Aorta (tissue), 5 donors: ENCODE measurements around the gene TTC7B. TPM values are rescaled to one million over a fixed set of nuclear protein-coding genes. Genes with fewer than 3 reads are reported as not detected.

ENCODE experiments used
- ATAC-seq: fragments of 200-7000 bp; cut with Tn5 transposase; one replicate; pipeline ENCODE4 v1.9.1; 2022; ENCODE audit warnings: moderate library complexity; ENCODE audit not compliant: low FRiP score
- DNase-seq, 2 donors: peaks; one replicate each; pipeline ENCODE4 v3.0.0-alpha.2; 2020
- H3K27ac ChIP-seq, 2 donors: one replicate each; pipeline ENCODE4 v1.5.1; 2013; ENCODE audit warnings: low read length in 2 of 2, mild to moderate bottlenecking in 2 of 2, moderate library complexity in 2 of 2, control low read depth in 1 of 2, inconsistent platforms in 1 of 2, low read depth in 1 of 2
- H3K27me3 ChIP-seq, 2 donors: one replicate each; pipeline ENCODE4 v1.6.1; 2013; ENCODE audit warnings: control low read depth in 1 of 2, low read length in 1 of 2, mild to moderate bottlenecking in 1 of 2, moderate library complexity in 1 of 2; ENCODE audit not compliant: insufficient read depth in 2 of 2, control insufficient read depth in 1 of 2
- H3K36me3 ChIP-seq, 2 donors: one replicate each; pipeline ENCODE4 v1.6.1; 2013; ENCODE audit warnings: control low read depth in 1 of 2, low read length in 1 of 2, mild to moderate bottlenecking in 1 of 2; ENCODE audit not compliant: insufficient read depth in 2 of 2, control insufficient read depth in 1 of 2
- H3K4me1 ChIP-seq, 2 donors: one replicate each; pipeline ENCODE4 v1.6.1; 2013; ENCODE audit warnings: low read length in 2 of 2, control low read depth in 1 of 2, mild to moderate bottlenecking in 1 of 2, moderate library complexity in 1 of 2; ENCODE audit not compliant: insufficient read depth in 2 of 2, control insufficient read depth in 1 of 2
- H3K4me3 ChIP-seq, 2 donors: one replicate each; pipeline ENCODE4 v1.5.1; 2013; ENCODE audit warnings: low read length in 2 of 2, control low read depth in 1 of 2, mild to moderate bottlenecking in 1 of 2
- H3K9me3 ChIP-seq: one replicate; pipeline ENCODE4 v1.6.1; 2013; ENCODE audit warnings: mild to moderate bottlenecking, low read length; ENCODE audit not compliant: control insufficient read depth
- WGBS, 2 donors: extraction: QIAGEN DNeasy Blood & Tissue Kit; methylation state at CpG; one replicate each; pipeline ENCODE4 v1.1.7; 2013; 5-methylcytosine and 5-hydroxymethylcytosine counted together
- intact Hi-C, 2 donors: fragments of 100-400 bp; cut with DNase I; formaldehyde crosslinking; loops; one replicate each; pipeline versions ENCODE4 v1.14.2 to v1.15.0; 2022
- polyA plus RNA-seq, 2 donors: library from polyadenylated mRNA; stranded (reverse); fragments of 200-250 nt; gene quantifications; one replicate each; pipeline ENCODE4 v1.2.3, GENCODE V29; 2013
- total RNA-seq, 2 donors: library from RNA; stranded (reverse); fragmentation: NEBNext Ultra II Directional; extraction: Animal tissue kit (Norgen Biotek cat#: 25700); gene quantifications; one replicate each; pipeline ENCODE4 v1.2.1, GENCODE V29; 2021
- donor health status: healthy with polysubstance abuse.
- donor health status: Bipolar disorder and iron deficiency.
- donor health status: DM: no; HTN: no; CAD: no.
- donor health status: DM: no; HTN: no; CAD: no.
- donor health status: DM: yes; HTN: yes; CAD: no.

TTC7B gene
- total and polyA plus RNA-seq, 4 donors = 17.9 to 57.4 (median 40.1) TPM

- no peak overlapping the region for H3K27ac ChIP-seq
Observed at GRCh38 chr14:90671382-90672234, 144.6 kb downstream of the TTC7B start.

GRCh38 chr14:90669731-90670130, 146.5 kb downstream of the TTC7B start:
- intact Hi-C loops = loop anchor here in 1 of 2 donors (10.0 kb wide), 1 partner anchor 125 kb away; no protein-coding TSS in a partner anchor
- no peak overlapping the region for H3K4me3 ChIP-seq
- H3K9me3 ChIP-seq = no peaks in the 10 kb centered on the region
- H3K36me3 ChIP-seq = no peaks in the 10 kb centered on the region
- H3K27ac ChIP-seq = no peak overlapping the region
- DNase-seq (no peak), ATAC-seq (no peak)
- H3K27me3 ChIP-seq = no peaks in the 10 kb centered on the region
- no peaks in the 10 kb centered on the region for H3K4me1 ChIP-seq
- WGBS, 2 donors = 62 to 67% methylated on average over 1 of the region's 1 CpG

More at GRCh38 chr14:90671382-90672234, 144.6 kb downstream of the TTC7B start:
- Histone ChIP-seq H3K9me3 (no peaks in the 10 kb centered on the region), H3K4me1 (no peaks in the 10 kb centered on the region), H3K36me3 (no peaks in the 10 kb centered on the region), H3K27me3 (no peaks in the 10 kb centered on the region), H3K4me3 (no peak overlapping the region)
- 42 to 43% methylated on average over 10 of the region's 10 CpGs for WGBS, 2 donors
- ATAC-seq (no peak), DNase-seq (no peak)
- intact Hi-C loops = loop anchor here in 1 of 2 donors (10.0 kb wide), 1 partner anchor 127 kb away; no protein-coding TSS in a partner anchor

GRCh38 chr14:90666571-90666970, 149.7 kb downstream of the TTC7B start:
- Histone ChIP-seq H3K9me3 (no peaks in the 10 kb centered on the region), H3K4me3 (no peak overlapping the region), H3K36me3 (no peaks in the 10 kb centered on the region), H3K27ac (no peak overlapping the region), H3K27me3 (no peaks in the 10 kb centered on the region), H3K4me1 (no peaks in the 10 kb centered on the region)
- ATAC-seq (no peak), DNase-seq (no peak)
- intact Hi-C loops = no loop called here
- 95 to 96% methylated on average over 3 of the region's 3 CpGs for WGBS, 2 donors

GRCh38 chr14:90665321-90666000, 150.8 kb downstream of the TTC7B start:
- H3K27me3 ChIP-seq = no peaks in the 10 kb centered on the region
- H3K4me1 ChIP-seq = no peaks in the 10 kb centered on the region
- no peak overlapping the region for H3K4me3 ChIP-seq
- DNase-seq = no peak
- H3K9me3 ChIP-seq = no peaks in the 10 kb centered on the region
- ATAC-seq = no peak
- no peaks in the 10 kb centered on the region for H3K36me3 ChIP-seq
- intact Hi-C loops = no loop called here
- WGBS, 2 donors = 61 to 69% methylated on average over 9 of the region's 9 CpGs
- no peak overlapping the region for H3K27ac ChIP-seq

- Histone ChIP-seq H3K4me1 (no peaks in the 10 kb centered on the region), H3K36me3 (no peaks in the 10 kb centered on the region), H3K4me3 (no peak overlapping the region), H3K27me3 (no peaks in the 10 kb centered on the region), H3K9me3 (no peaks in the 10 kb centered on the region), H3K27ac (no peak overlapping the region)
- 70 to 94% methylated on average over 1 of the region's 1 CpG for WGBS, 2 donors
- intact Hi-C loops = no loop called here
- ATAC-seq = no peak
- DNase-seq = no peak
Observed at GRCh38 chr14:90664911-90665310, 151.3 kb downstream of the TTC7B start.

DNA sequence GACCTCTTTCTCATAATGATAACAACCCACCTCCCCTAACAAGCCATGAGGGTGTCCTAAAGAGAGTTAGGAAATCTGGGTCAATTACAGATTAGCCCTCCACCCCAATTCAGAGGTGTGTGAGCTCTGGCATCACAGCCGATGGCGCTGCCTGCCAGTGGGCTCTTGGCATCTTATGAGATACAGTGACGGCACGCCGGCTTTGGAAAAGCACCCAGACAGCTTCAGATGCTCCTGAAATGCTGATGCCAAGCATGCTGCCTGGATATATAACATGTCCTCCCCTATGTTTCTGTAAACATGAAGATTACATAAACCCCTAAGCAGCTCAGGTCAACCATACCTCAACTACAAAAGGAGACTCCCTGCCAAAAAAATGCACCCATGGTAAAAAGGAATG, 152.6 kb downstream of the TTC7B start:
- WGBS, 2 donors = 98% methylated on average over 5 of the region's 5 CpGs
- Histone ChIP-seq H3K4me3 (no peak overlapping the region), H3K27ac (no peak overlapping the region), H3K27me3 (no peaks in the 10 kb centered on the region), H3K4me1 (no peaks in the 10 kb centered on the region), H3K9me3 (no peaks in the 10 kb centered on the region), H3K36me3 (no peaks in the 10 kb centered on the region)
- no peak for ATAC-seq
- intact Hi-C loops = no loop called here
- no peak for DNase-seq

DNA sequence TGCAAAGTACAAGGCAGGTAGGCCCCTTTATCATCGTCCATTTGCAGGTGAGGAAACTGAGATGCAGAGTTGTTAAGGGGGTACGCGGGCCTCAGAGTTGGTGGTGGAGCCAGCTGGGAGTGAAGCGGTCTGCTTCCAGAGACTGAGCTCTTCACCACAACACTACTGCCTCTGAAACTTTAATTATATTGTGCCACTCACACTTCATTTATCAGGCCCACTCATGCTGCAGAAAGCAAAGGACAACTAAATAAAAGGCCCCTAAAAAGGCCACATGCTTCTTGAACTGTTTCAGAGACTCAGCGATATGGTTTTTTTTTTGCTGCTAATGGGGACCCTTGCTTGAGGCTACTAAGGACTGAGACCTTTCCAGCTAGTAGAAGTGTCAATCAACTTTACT, 153.1 kb downstream of the TTC7B start:
- DNase-seq (no peak), ATAC-seq (no peak)
- H3K27ac ChIP-seq = no peak overlapping the region
- no peaks in the 10 kb centered on the region for H3K27me3 ChIP-seq
- WGBS, 2 donors = 94 to 98% methylated on average over 5 of the region's 5 CpGs
- no peaks in the 10 kb centered on the region for H3K4me1 ChIP-seq
- H3K36me3 ChIP-seq = no peaks in the 10 kb centered on the region
- H3K4me3 ChIP-seq = no peak overlapping the region
- intact Hi-C loops = no loop called here
- H3K9me3 ChIP-seq = no peaks in the 10 kb centered on the region

GRCh38 chr14:90661866-90662265, 154.4 kb downstream of the TTC7B start:
- H3K36me3 ChIP-seq = peaks cover 0 to 2% of the 10 kb centered on the region in 2 donors
- intact Hi-C loops = no loop called here
- no peak overlapping the region for H3K4me3 ChIP-seq
- DNase-seq (no peak), ATAC-seq (no peak)
- WGBS, 2 donors = 78 to 84% methylated on average over 7 of the region's 7 CpGs
- H3K27ac ChIP-seq = no peak overlapping the region
- no peaks in the 10 kb centered on the region for H3K9me3 ChIP-seq
- no peaks in the 10 kb centered on the region for H3K27me3 ChIP-seq
- H3K4me1 ChIP-seq = no peaks in the 10 kb centered on the region
